ENCODE measurements around the gene SWSAP1.
A peak's percentile ranks its signal among the peaks of the same experiment; 100 is the strongest.

Gene SWSAP1

GRCh38 chr19:11355160-11356073 lies 19.0 kb upstream of the SWSAP1 start, which contains the start of gene PLPPR2:
Gene PLPPR2 (plus strand): TSS chr19:11355432. CDS start chr19:11357674, 2,242 bp downstream.
- peak; percentile 76 to 86 for DNase-seq (ENCODE audit: low read depth in 2 of 2)

- DNase-seq (ENCODE audit: low read depth in 2 of 2): no peak
These were observed 18.4 kb upstream of the SWSAP1 start for GRCh38 chr19:11356074-11356397.

GRCh38 chr19:11356676-11357550 lies 17.6 kb upstream of the SWSAP1 start:
- DNase-seq (ENCODE audit: low read depth in 2 of 2): no peak

- no peak for DNase-seq (ENCODE audit: low read depth in 2 of 2)
These were observed 15.0 kb upstream of the SWSAP1 start for GRCh38 chr19:11359421-11359820.

GRCh38 chr19:11361037-11361770 lies 13.3 kb upstream of the SWSAP1 start:
- DNase-seq (ENCODE audit: low read depth in 2 of 2): no peak

- DNase-seq (ENCODE audit: low read depth in 2 of 2): no peak
These were observed 12.4 kb upstream of the SWSAP1 start for GRCh38 chr19:11361771-11362731.

GRCh38 chr19:11363881-11364280 lies 10.6 kb upstream of the SWSAP1 start:
- DNase-seq (ENCODE audit: low read depth in 2 of 2): no peak

- no peak for DNase-seq (ENCODE audit: low read depth in 2 of 2)
These were observed 10.1 kb upstream of the SWSAP1 start for GRCh38 chr19:11364296-11364904.

GRCh38 chr19:11364935-11365334 lies 9.5 kb upstream of the SWSAP1 start:
- no peak for DNase-seq (ENCODE audit: low read depth in 2 of 2)

- no peak for DNase-seq (ENCODE audit: low read depth in 2 of 2)
These were observed 8.8 kb upstream of the SWSAP1 start for GRCh38 chr19:11365557-11366117.

GRCh38 chr19:11367528-11367927 lies 6.9 kb upstream of the SWSAP1 start:
- no peak for DNase-seq (ENCODE audit: low read depth in 2 of 2)

GRCh38 chr19:11370744-11371143 lies 3.7 kb upstream of the SWSAP1 start:
- no peak for DNase-seq (ENCODE audit: low read depth in 2 of 2)

GRCh38 chr19:11373166-11373884 lies 1.1 kb upstream of the SWSAP1 start:
- DNase-seq (ENCODE audit: low read depth in 2 of 2): no peak

- DNase-seq (ENCODE audit: low read depth in 2 of 2): no peak
These were observed 507 bp upstream of the SWSAP1 start for GRCh38 chr19:11373885-11374432.

GRCh38 chr19:11375143-11375948 lies 880 bp downstream of the SWSAP1 start:
- peak; percentile 60 to 71 for DNase-seq (ENCODE audit: low read depth in 2 of 2)

- no peak for DNase-seq (ENCODE audit: low read depth in 2 of 2)
These were observed 2.8 kb downstream of the SWSAP1 start for GRCh38 chr19:11377237-11377636.

GRCh38 chr19:11377756-11378155 lies 3.3 kb downstream of the SWSAP1 start:
- no peak for DNase-seq (ENCODE audit: low read depth in 2 of 2)
